ENCODE measurements around the gene RAPGEF5.

RAPGEF5 gene

GRCh38 chr7:22189741-22190140 is 167.2 kb downstream of the RAPGEF5 start:
- Histone ChIP-seq H3K27ac (ENCODE audit: insufficient read depth, low read depth, low read length, poor library complexity, severe bottlenecking) (no peak overlapping the region), H3K27me3 (ENCODE audit: control insufficient read depth, insufficient read depth, low read length, poor library complexity, severe bottlenecking) (no peaks in the 10 kb centered on the region), H3K36me3 (ENCODE audit: control insufficient read depth, insufficient read depth, low read length) (no peaks in the 10 kb centered on the region), H3K4me3 (ENCODE audit: insufficient read depth, low read depth, low read length) (no peak overlapping the region), H3K9me3 (ENCODE audit: control insufficient read depth, low read length) (no peaks in the 10 kb centered on the region), H3K4me1 (ENCODE audit: control insufficient read depth, insufficient read depth, low read length) (peaks cover 28% of the 10 kb centered on the region)
- WGBS, 2 experiments = 76 to 81% methylated on average over 6 of the region's 6 CpGs

- WGBS, 2 experiments = 47 to 56% methylated on average over 3 of the region's 3 CpGs
- H3K4me3 ChIP-seq (ENCODE audit: insufficient read depth, low read depth, low read length) = no peak overlapping the region
Observed at GRCh38 chr7:22189230-22189629, 167.7 kb downstream of the RAPGEF5 start.

GRCh38 chr7:22187691-22188348 is 169.1 kb downstream of the RAPGEF5 start:
- 92 to 95% methylated on average over 3 to 6 of the region's 6 CpGs for WGBS, 2 experiments
- no peak overlapping the region for H3K27ac ChIP-seq (ENCODE audit: insufficient read depth, low read depth, low read length, poor library complexity, severe bottlenecking)
- H3K9me3 ChIP-seq (ENCODE audit: control insufficient read depth, low read length) = no peaks in the 10 kb centered on the region
- H3K4me1 ChIP-seq (ENCODE audit: control insufficient read depth, insufficient read depth, low read length) = peaks cover 25% of the 10 kb centered on the region
- H3K27me3 ChIP-seq (ENCODE audit: control insufficient read depth, insufficient read depth, low read length, poor library complexity, severe bottlenecking) = no peaks in the 10 kb centered on the region
- H3K4me3 ChIP-seq (ENCODE audit: insufficient read depth, low read depth, low read length) = no peak overlapping the region
- no peaks in the 10 kb centered on the region for H3K36me3 ChIP-seq (ENCODE audit: control insufficient read depth, insufficient read depth, low read length)

More at GRCh38 chr7:22189230-22189629, 167.7 kb downstream of the RAPGEF5 start:
- Histone ChIP-seq H3K9me3 (ENCODE audit: control insufficient read depth, low read length) (no peaks in the 10 kb centered on the region), H3K27me3 (ENCODE audit: control insufficient read depth, insufficient read depth, low read length, poor library complexity, severe bottlenecking) (no peaks in the 10 kb centered on the region), H3K4me1 (ENCODE audit: control insufficient read depth, insufficient read depth, low read length) (peaks cover 28% of the 10 kb centered on the region), H3K36me3 (ENCODE audit: control insufficient read depth, insufficient read depth, low read length) (no peaks in the 10 kb centered on the region), H3K27ac (ENCODE audit: insufficient read depth, low read depth, low read length, poor library complexity, severe bottlenecking) (no peak overlapping the region)

- Histone ChIP-seq H3K36me3 (ENCODE audit: control insufficient read depth, insufficient read depth, low read length) (no peaks in the 10 kb centered on the region), H3K9me3 (ENCODE audit: control insufficient read depth, low read length) (no peaks in the 10 kb centered on the region), H3K27ac (ENCODE audit: insufficient read depth, low read depth, low read length, poor library complexity, severe bottlenecking) (no peak overlapping the region), H3K27me3 (ENCODE audit: control insufficient read depth, insufficient read depth, low read length, poor library complexity, severe bottlenecking) (no peaks in the 10 kb centered on the region), H3K4me1 (ENCODE audit: control insufficient read depth, insufficient read depth, low read length) (peaks cover 25% of the 10 kb centered on the region), H3K4me3 (ENCODE audit: insufficient read depth, low read depth, low read length) (no peak overlapping the region)
- 40 to 100% methylated on average over 1 of the region's 1 CpG for WGBS, 2 experiments
Observed at GRCh38 chr7:22185559-22185958, 171.4 kb downstream of the RAPGEF5 start.

- no peak overlapping the region for H3K27ac ChIP-seq (ENCODE audit: insufficient read depth, low read depth, low read length, poor library complexity, severe bottlenecking)
- no peak overlapping the region for H3K4me3 ChIP-seq (ENCODE audit: insufficient read depth, low read depth, low read length)
- 39 to 43% methylated on average over 4 to 5 of the region's 5 CpGs for WGBS, 2 experiments
- no peaks in the 10 kb centered on the region for H3K27me3 ChIP-seq (ENCODE audit: control insufficient read depth, insufficient read depth, low read length, poor library complexity, severe bottlenecking)
- H3K4me1 ChIP-seq (ENCODE audit: control insufficient read depth, insufficient read depth, low read length) = peaks cover 22% of the 10 kb centered on the region
- no peaks in the 10 kb centered on the region for H3K9me3 ChIP-seq (ENCODE audit: control insufficient read depth, low read length)
- H3K36me3 ChIP-seq (ENCODE audit: control insufficient read depth, insufficient read depth, low read length) = no peaks in the 10 kb centered on the region
Observed at GRCh38 chr7:22184549-22185199, 172.3 kb downstream of the RAPGEF5 start.

- Histone ChIP-seq H3K4me1 (ENCODE audit: control insufficient read depth, insufficient read depth, low read length) (peaks cover 22% of the 10 kb centered on the region), H3K27ac (ENCODE audit: insufficient read depth, low read depth, low read length, poor library complexity, severe bottlenecking) (no peak overlapping the region), H3K9me3 (ENCODE audit: control insufficient read depth, low read length) (no peaks in the 10 kb centered on the region), H3K27me3 (ENCODE audit: control insufficient read depth, insufficient read depth, low read length, poor library complexity, severe bottlenecking) (no peaks in the 10 kb centered on the region), H3K36me3 (ENCODE audit: control insufficient read depth, insufficient read depth, low read length) (no peaks in the 10 kb centered on the region), H3K4me3 (ENCODE audit: insufficient read depth, low read depth, low read length) (no peak overlapping the region)
- 94 to 97% methylated on average over 4 of the region's 6 CpGs for WGBS, 2 experiments
Observed at GRCh38 chr7:22183522-22184280, 173.3 kb downstream of the RAPGEF5 start.

DNA sequence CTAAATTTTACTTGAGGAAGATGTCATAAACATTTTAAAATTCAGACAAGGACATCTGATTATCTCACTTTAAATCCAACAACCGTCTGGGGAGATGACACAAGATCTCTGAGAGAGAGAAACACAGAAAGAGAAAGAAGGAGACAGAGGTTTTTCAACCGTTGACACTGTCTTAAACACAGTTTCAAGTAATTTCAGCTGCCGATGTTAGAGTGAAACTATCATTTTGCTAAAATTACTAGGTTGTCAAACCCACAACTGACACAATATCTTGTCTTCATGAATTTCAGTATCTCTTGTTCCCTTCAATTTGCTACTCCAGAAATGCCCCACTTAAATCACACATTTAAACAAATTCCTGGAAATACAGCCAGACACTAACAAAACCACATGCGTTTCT is 174.8 kb downstream of the RAPGEF5 start:
- Histone ChIP-seq H3K4me1 (ENCODE audit: control insufficient read depth, insufficient read depth, low read length) (peaks cover 22% of the 10 kb centered on the region), H3K36me3 (ENCODE audit: control insufficient read depth, insufficient read depth, low read length) (no peaks in the 10 kb centered on the region), H3K27ac (ENCODE audit: insufficient read depth, low read depth, low read length, poor library complexity, severe bottlenecking) (no peak overlapping the region), H3K27me3 (ENCODE audit: control insufficient read depth, insufficient read depth, low read length, poor library complexity, severe bottlenecking) (no peaks in the 10 kb centered on the region), H3K9me3 (ENCODE audit: control insufficient read depth, low read length) (no peaks in the 10 kb centered on the region), H3K4me3 (ENCODE audit: insufficient read depth, low read depth, low read length) (no peak overlapping the region)
- WGBS, 2 experiments = 79 to 82% methylated on average over 4 of the region's 4 CpGs

GRCh38 chr7:22181663-22182062 is 175.3 kb downstream of the RAPGEF5 start:
- Histone ChIP-seq H3K4me3 (ENCODE audit: insufficient read depth, low read depth, low read length) (no peak overlapping the region), H3K4me1 (ENCODE audit: control insufficient read depth, insufficient read depth, low read length) (peaks cover 22% of the 10 kb centered on the region), H3K36me3 (ENCODE audit: control insufficient read depth, insufficient read depth, low read length) (no peaks in the 10 kb centered on the region), H3K9me3 (ENCODE audit: control insufficient read depth, low read length) (no peaks in the 10 kb centered on the region), H3K27me3 (ENCODE audit: control insufficient read depth, insufficient read depth, low read length, poor library complexity, severe bottlenecking) (no peaks in the 10 kb centered on the region), H3K27ac (ENCODE audit: insufficient read depth, low read depth, low read length, poor library complexity, severe bottlenecking) (no peak overlapping the region)
- 86% methylated on average over 1 of the region's 1 CpG; no CpG with 5 or more reads in 1 of the 2 experiments for WGBS, 2 experiments

DNA sequence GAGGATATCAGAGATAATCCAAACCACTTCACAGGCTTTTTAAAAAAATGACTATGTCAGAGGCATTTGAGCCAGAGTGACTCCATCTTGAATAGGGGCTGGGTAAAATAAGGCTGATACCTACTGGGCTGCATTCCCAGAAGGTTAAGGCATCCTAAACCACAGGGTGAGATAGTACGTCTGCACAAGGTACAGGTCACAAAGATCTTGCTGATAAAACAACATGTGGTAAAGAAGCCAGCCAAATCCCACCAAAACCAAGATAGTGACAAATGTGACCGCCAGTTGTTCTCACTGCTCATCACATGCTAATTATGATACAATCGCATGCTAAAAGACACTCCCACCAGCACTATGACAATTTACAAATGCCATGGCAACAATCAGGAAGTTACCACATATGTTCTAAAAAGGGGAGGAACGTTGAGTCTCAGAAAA is 177.5 kb downstream of the RAPGEF5 start:
- H3K9me3 ChIP-seq (ENCODE audit: control insufficient read depth, low read length) = no peaks in the 10 kb centered on the region
- no peak overlapping the region for H3K4me3 ChIP-seq (ENCODE audit: insufficient read depth, low read depth, low read length)
- no peaks in the 10 kb centered on the region for H3K36me3 ChIP-seq (ENCODE audit: control insufficient read depth, insufficient read depth, low read length)
- 94 to 95% methylated on average over 4 of the region's 4 CpGs for WGBS, 2 experiments
- peaks cover 13% of the 10 kb centered on the region for H3K4me1 ChIP-seq (ENCODE audit: control insufficient read depth, insufficient read depth, low read length)
- no peaks in the 10 kb centered on the region for H3K27me3 ChIP-seq (ENCODE audit: control insufficient read depth, insufficient read depth, low read length, poor library complexity, severe bottlenecking)
- H3K27ac ChIP-seq (ENCODE audit: insufficient read depth, low read depth, low read length, poor library complexity, severe bottlenecking) = no peak overlapping the region

- WGBS, 2 experiments = 42 to 47% methylated on average over 1 of the region's 1 CpG
- Histone ChIP-seq H3K4me1 (ENCODE audit: control insufficient read depth, insufficient read depth, low read length) (peaks cover 10% of the 10 kb centered on the region), H3K4me3 (ENCODE audit: insufficient read depth, low read depth, low read length) (no peak overlapping the region), H3K27me3 (ENCODE audit: control insufficient read depth, insufficient read depth, low read length, poor library complexity, severe bottlenecking) (no peaks in the 10 kb centered on the region), H3K9me3 (ENCODE audit: control insufficient read depth, low read length) (no peaks in the 10 kb centered on the region), H3K27ac (ENCODE audit: insufficient read depth, low read depth, low read length, poor library complexity, severe bottlenecking) (no peak overlapping the region), H3K36me3 (ENCODE audit: control insufficient read depth, insufficient read depth, low read length) (no peaks in the 10 kb centered on the region)
Observed at GRCh38 chr7:22178735-22179134, 178.2 kb downstream of the RAPGEF5 start.

Data from ectodermal cell (in vitro differentiated cells).